NCI-H526 treated with DMSO at 0.1 percent for 48 hours (cell line): ENCODE results near the gene CASZ1.

Source experiments
- DNase-seq: peaks from one replicate; lab custom pipeline; 2025; lab: John Stamatoyannopoulos, UW

The CASZ1 gene

DNA sequence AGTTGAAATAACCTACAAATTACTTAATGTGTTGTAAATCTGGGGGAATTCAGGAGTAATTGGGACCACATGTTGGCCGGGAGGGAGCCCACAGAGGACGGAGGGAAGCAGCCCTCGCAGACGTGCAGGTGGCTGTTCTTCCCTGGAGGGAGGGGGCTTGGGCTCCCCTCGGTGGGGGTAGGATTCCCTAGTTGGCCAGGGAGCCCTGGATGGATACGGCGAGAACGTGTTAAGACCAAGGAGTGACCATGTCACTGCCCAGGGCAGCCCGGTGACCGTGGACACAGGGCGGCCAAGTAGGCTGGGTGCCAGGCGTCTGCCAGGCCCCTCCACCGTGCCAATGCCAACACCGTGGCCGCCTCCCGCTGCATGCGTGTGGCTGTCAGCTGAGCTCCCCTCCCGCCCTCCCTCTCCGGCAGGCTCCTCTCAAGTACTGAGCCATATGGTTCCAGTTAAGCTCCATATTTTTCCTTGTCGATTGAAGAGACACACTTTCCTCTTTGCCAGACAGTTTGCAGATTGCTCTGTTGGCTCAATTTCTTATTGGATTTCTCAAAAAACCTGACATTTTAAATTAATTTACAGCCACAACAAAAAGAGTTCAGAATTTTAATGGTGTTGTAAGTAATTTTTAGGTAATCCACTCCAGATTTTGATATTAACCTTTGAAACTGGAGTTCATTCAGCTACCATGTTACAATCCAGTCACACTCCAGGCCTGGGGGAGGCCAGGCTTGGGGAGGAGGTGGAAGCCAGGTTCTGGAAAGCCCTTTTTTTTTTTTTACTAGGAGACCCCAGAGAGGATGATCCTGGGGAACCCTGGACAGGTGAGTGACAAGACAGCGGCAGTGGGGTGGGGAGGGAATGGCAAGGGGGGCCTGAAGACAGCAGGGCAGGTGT, 71.2 kb downstream of the CASZ1 start:
- DNase-seq, result no peak

DNA sequence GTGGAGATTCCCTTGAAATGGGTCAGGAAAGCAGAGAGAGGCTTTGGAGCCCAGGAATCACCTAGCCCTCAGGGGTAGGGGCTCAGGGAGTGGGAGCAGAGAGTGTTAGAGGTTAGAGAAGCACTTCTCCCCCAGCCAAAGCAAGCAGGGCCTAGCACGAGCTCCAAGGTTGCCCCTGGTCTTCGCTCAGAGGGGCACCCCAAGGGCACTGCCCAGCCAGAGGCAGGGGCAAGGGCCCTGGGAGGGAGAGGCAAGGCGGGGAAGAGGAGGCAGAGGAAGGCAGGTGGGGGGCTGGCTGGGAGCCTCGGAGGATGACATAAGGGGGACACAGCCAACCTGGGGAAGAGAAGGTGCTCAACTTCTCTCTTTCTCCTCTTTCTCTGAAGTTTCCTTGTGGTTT, 71.9 kb downstream of the CASZ1 start:
- DNase-seq, result no peak

DNA sequence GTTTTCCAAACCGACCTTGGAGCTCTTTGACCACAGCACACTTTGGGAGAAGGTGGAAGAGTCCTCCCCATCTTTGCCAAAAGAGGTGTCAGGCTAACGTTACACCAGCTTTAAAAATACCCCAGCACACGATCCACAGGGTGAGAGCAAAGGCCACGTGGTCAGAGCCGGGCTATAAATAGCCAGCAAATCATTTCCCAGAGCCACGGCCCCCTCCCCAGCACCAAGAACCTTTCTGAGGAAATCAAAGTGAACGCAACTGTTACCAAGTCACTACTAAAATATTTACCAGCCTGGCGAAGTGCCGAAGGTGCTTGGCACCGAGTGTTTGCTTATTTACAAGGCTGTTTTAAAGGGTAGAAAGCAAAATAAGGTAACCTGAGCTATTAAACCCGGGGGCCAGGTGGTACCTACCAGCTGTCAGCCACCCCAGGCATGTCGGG, 72.4 kb downstream of the CASZ1 start:
- no peak for DNase-seq

DNA sequence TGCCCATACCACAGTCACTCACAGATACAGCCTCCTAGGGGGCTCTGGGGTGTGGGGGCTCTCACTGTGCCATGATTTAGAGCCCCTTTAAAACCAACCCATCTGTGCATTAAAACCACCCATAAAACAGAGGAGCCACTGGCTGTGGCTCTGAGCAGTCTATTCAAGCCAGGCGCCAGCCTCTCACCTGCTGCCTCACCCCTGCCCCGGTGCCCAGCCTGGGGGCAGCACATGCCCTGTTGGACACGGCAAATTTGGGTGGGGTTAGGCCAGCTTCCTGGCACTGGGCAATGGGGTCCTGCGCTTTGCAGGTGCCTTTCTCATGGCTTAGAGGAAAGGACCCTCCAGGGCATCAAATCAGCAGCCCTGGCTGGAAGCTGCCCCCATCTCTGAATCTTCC, 73.1 kb downstream of the CASZ1 start:
- DNase-seq, result no peak

DNA sequence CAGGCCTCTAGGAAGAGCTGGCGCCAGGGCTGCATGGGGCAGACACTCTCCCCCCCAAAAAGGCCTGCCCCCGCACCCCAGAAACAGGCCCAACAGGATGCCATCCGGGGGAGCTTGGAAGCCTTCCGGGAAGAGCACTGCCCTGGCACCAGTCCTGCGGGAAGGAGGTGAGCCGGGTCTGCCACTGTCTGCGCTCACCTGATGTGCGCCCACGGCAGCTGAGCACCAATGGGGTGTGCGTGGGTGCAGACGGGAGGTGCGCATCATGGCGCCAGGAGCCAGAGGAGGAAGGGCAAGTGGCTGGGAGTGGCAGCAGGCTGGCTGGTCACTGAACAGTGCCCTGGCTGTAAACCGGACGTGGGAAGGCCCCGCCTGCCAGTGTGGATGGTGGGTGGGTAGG, 73.6 kb downstream of the CASZ1 start:
- DNase-seq, result no peak

DNA sequence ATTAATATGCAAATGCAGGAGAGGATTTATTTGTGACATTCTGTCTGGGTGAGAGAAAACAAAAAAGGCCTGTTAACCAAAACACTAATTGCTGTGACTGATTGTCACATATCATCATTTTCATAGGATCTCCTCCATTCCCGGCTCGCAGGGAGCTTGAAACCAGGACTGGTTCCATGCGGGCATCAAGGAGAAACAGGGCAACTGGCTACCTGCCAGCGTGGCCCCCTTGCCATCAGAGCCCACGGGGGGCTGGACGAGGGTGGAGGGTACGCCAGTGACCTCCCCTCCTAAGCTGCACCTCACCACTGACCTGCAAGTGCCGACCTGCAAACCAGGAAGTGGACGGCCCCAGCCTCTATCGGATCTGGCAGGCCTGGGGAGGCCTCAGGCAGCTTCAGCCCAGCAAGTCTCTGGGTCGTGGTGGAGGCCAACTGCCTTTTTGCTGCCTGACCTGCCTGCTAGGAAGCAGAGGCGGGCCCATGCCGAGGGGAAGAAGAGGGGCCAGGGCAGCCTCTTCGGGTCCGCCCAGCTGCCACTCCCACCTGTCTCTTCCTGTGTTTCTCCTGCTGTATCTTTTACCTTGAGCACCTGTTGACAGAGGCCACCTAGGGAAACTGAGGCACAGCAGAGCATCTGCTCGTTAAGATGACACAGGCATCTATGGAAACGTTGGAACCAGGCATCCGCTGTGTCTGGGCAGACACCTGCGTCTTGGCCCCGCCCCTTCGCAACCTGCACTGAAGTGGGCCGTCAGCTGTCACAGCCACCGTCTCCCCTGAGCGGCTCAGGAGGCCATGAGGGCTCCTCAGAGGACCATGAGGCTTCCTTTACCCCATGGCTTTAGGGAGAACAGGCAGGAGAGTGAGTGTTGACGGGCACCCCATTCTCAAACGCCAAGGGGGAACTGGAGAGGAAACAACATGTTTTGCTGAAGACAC, 74.8 kb downstream of the CASZ1 start:
- DNase-seq, result no peak

DNA sequence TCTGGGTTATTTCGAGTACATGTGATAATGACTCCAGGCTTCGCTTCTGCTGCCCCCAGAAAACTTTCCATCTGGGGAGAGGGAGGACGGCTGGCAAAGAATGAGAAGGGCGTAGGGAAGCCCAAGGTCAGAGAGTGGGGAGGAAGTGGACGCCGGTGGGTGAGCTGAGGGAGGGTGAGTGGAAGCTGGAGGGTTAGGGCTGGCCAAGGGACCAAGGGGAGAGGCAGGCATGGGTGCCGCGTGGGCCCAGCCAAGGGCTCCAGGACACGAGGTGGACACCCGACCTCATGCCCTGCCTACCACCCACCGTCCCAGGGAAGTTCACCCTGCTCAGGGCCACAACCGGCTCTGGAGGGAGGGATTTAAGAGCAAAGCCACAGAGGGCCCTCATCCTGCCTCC, 75.8 kb downstream of the CASZ1 start:
- DNase-seq, result no peak

DNA sequence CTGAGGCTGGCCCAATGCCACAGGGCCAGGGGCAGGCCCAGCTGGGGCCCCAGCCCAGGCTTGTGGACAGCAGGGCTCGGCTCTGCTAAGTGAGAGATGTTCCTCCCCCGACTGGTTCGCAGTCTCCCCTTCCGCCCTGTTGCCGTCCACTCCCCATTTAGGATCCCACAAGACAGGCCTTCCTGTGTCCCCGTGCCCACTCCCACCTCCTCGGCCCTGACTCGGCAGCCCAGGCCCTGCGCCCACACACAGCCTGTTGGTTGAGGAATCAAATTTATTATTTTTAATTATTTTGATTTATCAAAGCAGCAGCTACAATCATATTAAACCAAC, 78.4 kb downstream of the CASZ1 start:
- no peak for DNase-seq

DNA sequence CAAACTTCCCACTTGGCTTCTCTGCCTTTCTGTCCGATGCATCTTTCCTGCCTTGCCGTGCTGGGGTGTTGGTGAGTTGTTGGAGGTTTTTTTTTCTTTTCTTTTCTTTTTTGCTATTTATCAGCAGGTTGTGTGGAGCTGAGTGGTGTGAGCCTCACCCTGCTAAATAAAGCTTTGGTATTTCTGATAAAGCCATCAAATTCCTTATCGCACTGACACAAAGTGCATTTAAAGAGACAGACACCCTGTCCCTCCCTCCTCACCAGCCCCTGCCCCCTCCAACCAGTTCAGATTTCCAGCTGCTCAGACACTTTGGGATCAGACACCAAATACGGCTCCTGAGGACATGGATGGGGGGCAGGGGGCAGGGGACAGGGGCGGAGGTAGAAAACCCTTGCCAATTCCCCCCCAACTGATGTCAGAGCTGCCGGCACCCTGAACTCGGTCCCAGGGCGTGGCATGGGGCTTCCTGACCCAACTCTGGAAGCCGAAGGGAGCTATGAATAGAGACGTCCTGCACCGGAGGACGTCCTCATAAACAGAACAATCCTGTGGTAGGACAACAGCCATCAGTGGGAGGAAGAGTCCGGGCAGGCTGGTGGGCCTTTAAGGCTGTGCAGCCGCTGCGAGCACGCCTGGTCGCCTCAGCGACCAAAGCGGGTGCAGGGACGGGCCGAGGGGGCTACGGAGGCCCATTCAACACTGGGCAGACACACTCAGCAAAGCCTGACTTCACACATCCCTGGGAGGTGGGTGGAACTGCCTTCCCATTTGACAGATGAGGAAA, 79.0 kb downstream of the CASZ1 start:
- no peak for DNase-seq

DNA sequence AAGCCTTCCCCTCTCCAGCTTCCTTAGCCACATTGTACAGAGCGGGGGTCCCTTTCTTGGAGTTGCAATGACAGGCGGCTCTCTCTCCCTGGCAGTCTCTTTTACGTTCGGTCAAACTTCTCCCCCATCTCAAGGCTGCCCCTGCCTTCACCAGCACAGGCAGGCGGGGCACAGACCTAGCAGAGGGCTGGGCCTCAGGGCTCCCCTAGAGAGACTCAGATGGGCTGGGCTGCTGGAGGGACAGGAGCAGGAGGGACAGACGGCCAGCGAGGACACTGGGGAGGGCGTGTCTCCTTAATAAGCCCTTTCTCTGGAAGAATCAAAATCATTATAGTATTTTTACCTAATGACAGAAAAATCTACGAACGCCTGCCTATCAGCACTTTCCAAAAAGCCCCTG, 79.6 kb downstream of the CASZ1 start:
- DNase-seq, result no peak

DNA sequence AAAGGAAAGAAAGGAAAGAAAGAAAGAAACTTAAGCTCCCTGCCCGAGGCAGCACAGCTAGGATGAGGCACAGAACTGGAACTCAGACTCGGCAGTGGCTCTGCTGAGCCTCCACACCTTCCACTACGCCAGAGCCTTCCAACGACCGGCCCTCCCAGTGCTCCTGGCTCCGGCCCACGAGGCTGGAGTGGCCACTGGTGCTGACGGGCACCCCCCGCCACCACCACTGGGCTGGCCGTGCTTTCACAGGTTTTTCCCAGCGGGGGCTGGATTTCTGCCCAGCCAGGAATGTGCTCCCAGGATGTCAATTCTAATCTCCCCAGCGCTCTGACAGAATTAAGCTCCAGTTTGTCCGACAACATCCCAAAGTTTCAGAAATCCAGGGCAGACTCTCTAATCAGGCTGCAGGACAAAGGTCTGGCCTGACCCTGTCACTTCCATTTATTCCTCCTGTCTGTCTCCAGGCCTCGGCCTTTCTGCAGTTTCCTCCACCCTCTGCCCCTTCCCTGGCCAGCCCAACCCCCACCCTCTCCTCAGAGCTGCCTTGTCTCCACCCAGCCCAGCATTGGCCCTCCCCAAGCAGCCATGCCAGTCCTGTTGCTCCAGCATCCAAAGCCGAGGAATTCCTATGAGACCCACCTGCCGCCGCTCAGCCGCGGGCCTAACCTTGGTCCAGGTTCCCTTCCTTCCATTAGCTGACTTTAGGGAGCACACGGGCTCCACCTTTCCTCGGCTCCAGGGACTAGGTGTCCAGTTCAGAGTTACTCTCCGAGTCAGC, 81.9 kb downstream of the CASZ1 start:
- no peak for DNase-seq

DNA sequence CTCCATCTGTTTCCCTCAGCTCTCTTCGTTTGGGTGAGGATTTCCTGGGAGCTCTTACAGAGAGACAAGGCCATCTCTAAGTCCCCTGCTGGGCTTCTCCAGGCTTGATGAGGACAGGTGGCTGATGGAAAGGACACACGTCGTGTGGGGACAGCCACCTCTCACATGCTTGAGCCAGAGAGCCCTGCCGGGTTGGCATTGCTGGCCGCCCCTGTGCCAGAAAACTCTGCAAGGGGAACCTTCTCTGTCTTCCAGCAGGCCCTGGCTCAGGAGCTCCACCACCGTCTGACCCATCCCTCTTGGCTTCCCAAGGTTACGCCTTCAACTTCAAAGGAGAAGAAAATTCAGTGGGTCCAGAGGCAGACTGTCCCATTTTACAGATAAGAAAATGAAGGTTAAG, 82.8 kb downstream of the CASZ1 start:
- DNase-seq, result no peak

DNA sequence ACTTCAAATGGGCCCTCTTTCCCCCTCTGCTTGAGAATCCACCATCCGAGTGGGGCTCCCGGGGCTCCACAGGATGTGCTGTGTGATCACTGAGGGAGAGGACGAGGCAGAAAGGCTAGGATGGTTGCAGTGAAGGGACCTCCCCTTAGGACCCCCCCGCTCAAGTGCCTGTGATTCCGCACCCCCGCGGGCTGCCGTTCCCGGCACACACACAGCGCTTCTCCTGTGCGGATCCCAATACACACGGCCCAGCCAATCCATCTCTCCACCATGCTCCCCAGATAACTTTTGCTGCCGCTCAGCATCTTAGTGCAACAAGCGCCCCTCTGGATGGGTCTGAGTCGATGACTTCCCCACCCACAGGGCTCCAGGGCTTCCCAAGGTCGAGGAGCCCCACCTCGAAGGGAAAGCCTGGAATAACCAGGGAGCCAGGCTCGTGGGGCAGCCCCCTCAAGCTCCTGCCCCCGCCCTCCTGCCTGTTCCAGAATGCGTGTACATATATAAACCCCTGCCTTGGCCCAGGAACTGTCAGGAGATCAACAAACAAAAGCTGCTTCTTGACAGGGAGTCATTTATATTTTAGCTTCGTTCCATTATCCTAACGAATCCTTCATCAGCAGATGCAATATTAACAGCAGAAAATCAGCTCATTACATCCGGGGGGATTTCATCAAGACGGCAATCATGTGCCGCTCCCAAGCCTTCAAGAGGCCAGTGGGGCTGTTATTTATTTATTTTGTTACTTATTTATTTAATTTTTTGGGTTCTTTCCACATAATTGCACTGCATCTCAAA, 83.7 kb downstream of the CASZ1 start:
- DNase-seq, result no peak

DNA sequence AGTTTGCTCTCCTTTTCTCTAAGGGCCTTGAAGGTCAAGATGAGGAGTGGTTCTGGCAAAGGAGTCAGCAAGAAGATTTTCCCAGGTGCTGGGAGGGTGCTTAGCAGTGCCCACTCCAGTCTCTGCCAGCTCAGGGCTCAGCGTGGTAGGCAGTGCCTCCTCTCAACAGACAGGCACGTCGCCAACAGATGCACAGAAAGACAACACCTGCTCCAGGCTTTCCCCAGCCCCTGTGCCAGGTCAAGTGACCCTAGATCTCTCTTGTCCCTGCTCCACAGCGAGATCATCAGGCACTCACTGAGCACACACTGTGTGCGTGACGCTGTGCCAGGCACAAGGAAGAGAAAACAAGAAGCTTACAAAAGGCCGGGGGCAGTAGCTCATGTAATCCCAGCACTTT, 86.0 kb downstream of the CASZ1 start:
- DNase-seq, result no peak

DNA sequence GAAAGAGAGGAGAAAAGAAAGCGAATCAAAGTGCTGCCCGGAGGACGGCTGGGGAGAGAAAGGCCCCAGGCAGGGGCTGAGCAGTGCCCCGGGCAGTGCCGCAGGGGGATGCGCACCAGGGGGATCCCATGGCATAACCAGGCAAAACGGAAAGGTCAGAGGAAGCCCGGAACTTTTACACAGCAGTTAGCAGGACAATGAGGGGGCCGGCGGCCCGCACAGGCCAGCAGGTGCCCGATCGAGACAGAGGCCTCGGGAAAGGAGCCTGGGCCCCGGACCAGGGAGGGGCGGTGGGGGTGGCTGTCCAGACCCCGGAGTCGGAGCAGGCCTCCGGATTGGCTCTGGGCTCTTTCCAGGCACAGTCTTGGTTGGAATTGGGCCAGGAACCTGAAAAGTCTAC, 86.8 kb downstream of the CASZ1 start:
- no peak for DNase-seq

DNA sequence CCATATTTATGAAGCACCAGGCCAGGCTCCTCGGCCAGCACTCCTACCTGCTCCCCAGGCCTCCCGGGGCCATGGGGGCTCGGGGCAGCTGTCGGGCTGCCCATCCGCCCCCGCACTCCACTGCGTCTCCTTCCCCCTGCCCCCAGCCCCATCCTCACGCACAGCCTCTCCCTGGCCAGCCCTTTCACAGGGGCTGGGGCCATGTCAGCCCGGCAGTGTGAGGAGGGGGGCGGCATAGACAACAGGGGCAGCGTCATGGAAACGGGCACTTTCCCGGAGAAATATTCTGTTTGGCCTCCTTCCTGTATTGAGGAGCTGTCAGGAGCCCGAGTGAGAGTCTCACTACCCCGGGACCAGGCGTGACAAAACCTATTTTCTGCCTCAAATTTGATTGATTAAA, 87.3 kb downstream of the CASZ1 start:
- no peak for DNase-seq

DNA sequence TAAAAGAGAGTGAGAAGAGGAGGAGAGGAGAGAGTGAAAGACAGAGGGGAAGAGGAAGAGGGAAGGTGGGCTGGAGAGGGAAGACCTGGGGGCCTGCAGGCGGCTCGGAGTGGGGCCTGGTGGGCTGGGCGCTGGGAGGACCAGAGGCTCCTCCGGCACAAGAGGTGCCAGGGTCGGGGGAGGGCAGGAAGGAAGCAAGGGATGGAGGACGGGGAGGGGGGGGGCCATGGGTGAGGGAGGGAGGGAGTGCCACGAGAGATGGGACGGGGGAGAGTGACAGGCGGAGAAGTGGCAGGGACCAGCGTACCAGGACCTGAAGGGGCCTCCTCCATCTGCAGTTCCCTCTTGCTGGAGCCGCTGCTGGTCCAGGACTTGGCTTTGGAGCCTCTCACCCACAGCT, 87.7 kb downstream of the CASZ1 start:
- no peak for DNase-seq

DNA sequence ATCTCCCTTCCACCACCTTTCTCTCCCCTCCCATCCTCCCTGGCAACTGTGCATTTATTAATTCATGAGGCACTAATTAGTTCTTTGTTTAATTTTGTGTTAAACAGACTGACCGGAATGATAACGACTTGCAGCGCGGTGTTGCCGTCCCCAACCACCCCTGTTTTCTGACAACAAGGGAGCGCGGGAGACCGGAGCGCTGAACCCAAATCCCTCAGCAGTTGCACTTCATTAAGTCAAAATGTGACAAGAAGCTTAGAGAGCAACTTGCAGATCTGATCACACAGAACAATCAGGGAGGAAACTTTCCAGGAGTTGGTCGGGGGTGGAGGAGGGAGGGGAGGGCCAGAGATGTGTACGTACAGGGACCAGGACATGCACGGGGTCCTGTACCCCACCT, 89.2 kb downstream of the CASZ1 start:
- DNase-seq, result no peak

DNA sequence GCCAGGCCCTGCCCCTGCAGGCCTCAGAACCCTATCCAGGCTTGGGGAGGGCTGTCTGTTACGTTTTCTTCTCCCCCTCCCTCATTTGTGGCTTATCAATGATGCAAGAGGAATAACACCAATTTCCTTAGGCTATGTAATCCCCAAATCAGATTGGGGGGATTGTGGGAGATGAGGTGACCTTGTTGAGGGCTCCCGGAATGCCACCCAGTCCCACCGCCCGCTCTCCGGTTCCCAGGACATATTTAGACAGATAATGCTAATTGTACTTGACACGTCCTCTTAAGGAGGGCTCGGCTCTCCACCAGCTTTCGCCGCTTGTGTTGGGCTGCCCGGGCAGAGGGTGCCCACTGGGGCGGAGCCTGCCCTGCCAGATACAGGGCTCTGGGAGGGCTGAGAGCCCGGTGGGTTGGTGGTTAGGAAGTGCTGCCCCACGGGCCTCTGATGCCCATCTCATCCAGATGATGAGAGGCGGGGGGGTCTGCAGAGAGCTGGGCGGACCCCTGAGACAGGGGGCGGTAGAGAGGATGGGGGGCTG, 90.0 kb downstream of the CASZ1 start:
- DNase-seq, result no peak

DNA sequence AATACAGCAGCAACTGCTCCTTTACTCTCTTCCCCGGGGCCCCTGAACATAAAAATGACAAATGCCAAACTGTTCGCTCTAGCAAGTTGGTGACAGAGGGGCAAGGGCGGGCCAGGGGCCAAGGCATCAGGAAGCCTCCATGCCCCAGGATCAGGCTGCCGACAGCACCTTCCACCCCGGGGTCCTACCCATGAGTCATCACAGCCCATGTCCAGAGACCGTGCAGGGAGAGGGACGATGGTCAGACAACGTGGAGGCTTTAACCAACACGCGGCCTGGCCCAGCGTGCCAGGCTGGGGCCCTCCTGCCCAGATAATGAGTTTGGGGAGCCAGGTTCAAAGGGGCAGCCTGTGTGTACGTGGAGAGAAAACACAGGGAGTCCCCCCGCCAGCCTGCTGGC, 90.5 kb downstream of the CASZ1 start:
- no peak for DNase-seq
